HEK293 (cell line): ENCODE data around the gene RETREG2.

ENCODE experiments used
- PRDM1 ChIP-seq: fragments of 450-650 bp; formaldehyde crosslinking; IDR thresholded peaks from 2 replicates; pipeline ENCODE4; 2016; ENCODE audit warnings: missing biosample characterization, missing genetic modification characterization
- SALL2 ChIP-seq: fragments of 450-650 bp; formaldehyde crosslinking; IDR thresholded peaks from 2 replicates; pipeline ENCODE4 v1.5.0; 2017; ENCODE audit warnings: missing biosample characterization, mild to moderate bottlenecking, missing genetic modification characterization, borderline replicate concordance
- ZBTB1 ChIP-seq: fragments of 450-650 bp; formaldehyde crosslinking; IDR thresholded peaks from 2 replicates; pipeline ENCODE4 v1.5.1; 2016; ENCODE audit warnings: missing biosample characterization, missing genetic modification characterization
- ZBTB7A ChIP-seq: fragments of 450-650 bp; formaldehyde crosslinking; IDR thresholded peaks from 2 replicates; pipeline ENCODE4 v1.5.1; 2016; ENCODE audit warnings: low read depth, missing biosample characterization, missing genetic modification characterization
- ZBTB8A ChIP-seq: fragments of 450-650 bp; formaldehyde crosslinking; IDR thresholded peaks from 2 replicates; pipeline ENCODE4 v1.5.1; 2016; ENCODE audit warnings: missing biosample characterization, missing genetic modification characterization
- ZFP3 ChIP-seq: fragments of 450-650 bp; formaldehyde crosslinking; IDR thresholded peaks from 2 replicates; pipeline ENCODE4 v1.5.1; 2016; ENCODE audit warnings: low read depth, missing biosample characterization, missing genetic modification characterization
- ZNF501 ChIP-seq: fragments of 450-650 bp; formaldehyde crosslinking; IDR thresholded peaks from 2 replicates; pipeline ENCODE4 v1.5.1; 2016; ENCODE audit warnings: missing biosample characterization, missing genetic modification characterization
- ZNF548 ChIP-seq: fragments of 450-650 bp; formaldehyde crosslinking; IDR thresholded peaks from 2 replicates; pipeline ENCODE4 v1.5.1; 2016; ENCODE audit warnings: missing biosample characterization, missing genetic modification characterization
- ZNF621 ChIP-seq: fragments of 450-650 bp; formaldehyde crosslinking; IDR thresholded peaks from 2 replicates; pipeline ENCODE4 v1.5.1; 2017; ENCODE audit warnings: missing biosample characterization, missing genetic modification characterization
- ZNF776 ChIP-seq: fragments of 450-650 bp; formaldehyde crosslinking; IDR thresholded peaks from 2 replicates; pipeline ENCODE4 v1.5.0; 2017; ENCODE audit warnings: missing biosample characterization, missing genetic modification characterization, borderline replicate concordance
- TF ChIP-seq, protein P1 (sequence below): fragments of 450-650 bp; formaldehyde crosslinking; IDR thresholded peaks from 2 replicates; pipeline ENCODE4 v1.5.1; 2016; ENCODE audit warnings: missing biosample characterization, missing genetic modification characterization
- TF ChIP-seq, protein P2 (sequence below): fragments of 450-650 bp; formaldehyde crosslinking; IDR thresholded peaks from 2 replicates; pipeline ENCODE4 v1.5.1; 2016; ENCODE audit warnings: missing biosample characterization, missing genetic modification characterization
- TF ChIP-seq, protein P3 (sequence below): fragments of 450-650 bp; formaldehyde crosslinking; conservative IDR thresholded peaks from 2 replicates; pipeline ENCODE4 v1.5.1; 2016; ENCODE audit warnings: low read depth, missing biosample characterization, missing genetic modification characterization

DNA sequence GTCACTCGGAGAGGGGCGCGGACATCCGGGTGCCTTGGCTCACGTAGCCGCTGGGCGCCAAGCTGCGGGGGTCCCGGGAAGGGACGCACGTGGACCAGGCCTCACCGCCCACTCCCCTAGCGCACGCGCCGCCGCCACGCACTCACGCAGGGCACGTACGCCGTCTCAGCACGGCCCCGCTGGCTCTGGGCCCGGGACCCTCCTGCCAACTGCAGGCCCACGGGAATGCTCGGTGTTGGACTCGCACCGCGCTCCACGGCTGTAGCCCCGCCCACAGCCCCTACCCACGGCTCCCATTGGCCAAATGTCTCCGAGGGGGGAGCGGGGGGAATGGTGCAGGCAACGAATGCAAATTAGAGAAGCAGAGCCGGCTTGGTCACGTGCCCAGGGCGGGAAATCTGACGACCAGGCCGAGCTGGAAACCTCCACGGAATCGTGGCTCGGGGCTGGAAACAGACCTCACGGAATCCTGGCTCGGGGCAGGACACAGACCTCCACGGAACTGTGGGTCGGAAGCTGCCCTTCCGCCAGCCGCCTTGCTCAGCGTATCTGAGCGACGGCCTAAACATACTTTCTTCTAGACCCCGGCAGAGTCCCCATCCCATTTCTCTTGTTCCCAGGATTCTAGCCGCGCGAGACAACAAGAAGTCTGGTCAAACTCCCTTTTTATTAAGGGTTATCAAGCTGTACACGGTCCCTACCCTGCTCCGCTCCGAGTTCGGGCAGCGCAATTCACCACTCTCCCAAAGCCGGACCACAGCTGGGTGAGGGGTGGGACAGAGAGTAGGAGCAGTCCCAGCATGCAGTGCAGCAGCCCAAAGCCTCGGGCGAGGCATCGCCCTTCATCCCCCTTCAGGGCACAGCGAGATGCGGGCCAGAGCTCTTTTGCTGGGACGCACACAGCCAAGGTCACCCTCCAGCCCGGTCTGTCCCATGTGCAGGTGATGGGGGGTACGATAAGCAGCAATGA is 40.9 kb downstream of the RETREG2 start, which contains the start of gene ABCB6:
- TF ChIP-seq, protein P1, sequence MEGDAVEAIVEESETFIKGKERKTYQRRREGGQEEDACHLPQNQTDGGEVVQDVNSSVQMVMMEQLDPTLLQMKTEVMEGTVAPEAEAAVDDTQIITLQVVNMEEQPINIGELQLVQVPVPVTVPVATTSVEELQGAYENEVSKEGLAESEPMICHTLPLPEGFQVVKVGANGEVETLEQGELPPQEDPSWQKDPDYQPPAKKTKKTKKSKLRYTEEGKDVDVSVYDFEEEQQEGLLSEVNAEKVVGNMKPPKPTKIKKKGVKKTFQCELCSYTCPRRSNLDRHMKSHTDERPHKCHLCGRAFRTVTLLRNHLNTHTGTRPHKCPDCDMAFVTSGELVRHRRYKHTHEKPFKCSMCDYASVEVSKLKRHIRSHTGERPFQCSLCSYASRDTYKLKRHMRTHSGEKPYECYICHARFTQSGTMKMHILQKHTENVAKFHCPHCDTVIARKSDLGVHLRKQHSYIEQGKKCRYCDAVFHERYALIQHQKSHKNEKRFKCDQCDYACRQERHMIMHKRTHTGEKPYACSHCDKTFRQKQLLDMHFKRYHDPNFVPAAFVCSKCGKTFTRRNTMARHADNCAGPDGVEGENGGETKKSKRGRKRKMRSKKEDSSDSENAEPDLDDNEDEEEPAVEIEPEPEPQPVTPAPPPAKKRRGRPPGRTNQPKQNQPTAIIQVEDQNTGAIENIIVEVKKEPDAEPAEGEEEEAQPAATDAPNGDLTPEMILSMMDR (tag by site-specific recombination) = no peak
- TF ChIP-seq ZFP3 (tag by site-specific recombination) (no peak), ZBTB1 (tag by site-specific recombination) (no peak), ZBTB8A (tag by site-specific recombination) (peak; percentile 38), PRDM1 (tag by site-specific recombination) (no peak), SALL2 (tag by site-specific recombination) (no peak), ZNF621 (tag by site-specific recombination) (no peak), ZNF548 (no peak), ZNF776 (tag by site-specific recombination) (no peak), ZNF501 (tag by site-specific recombination) (peak; percentile 74; the same call in 1 of the 2 replicates), ZBTB7A (no peak)
- TF ChIP-seq, protein P2, sequence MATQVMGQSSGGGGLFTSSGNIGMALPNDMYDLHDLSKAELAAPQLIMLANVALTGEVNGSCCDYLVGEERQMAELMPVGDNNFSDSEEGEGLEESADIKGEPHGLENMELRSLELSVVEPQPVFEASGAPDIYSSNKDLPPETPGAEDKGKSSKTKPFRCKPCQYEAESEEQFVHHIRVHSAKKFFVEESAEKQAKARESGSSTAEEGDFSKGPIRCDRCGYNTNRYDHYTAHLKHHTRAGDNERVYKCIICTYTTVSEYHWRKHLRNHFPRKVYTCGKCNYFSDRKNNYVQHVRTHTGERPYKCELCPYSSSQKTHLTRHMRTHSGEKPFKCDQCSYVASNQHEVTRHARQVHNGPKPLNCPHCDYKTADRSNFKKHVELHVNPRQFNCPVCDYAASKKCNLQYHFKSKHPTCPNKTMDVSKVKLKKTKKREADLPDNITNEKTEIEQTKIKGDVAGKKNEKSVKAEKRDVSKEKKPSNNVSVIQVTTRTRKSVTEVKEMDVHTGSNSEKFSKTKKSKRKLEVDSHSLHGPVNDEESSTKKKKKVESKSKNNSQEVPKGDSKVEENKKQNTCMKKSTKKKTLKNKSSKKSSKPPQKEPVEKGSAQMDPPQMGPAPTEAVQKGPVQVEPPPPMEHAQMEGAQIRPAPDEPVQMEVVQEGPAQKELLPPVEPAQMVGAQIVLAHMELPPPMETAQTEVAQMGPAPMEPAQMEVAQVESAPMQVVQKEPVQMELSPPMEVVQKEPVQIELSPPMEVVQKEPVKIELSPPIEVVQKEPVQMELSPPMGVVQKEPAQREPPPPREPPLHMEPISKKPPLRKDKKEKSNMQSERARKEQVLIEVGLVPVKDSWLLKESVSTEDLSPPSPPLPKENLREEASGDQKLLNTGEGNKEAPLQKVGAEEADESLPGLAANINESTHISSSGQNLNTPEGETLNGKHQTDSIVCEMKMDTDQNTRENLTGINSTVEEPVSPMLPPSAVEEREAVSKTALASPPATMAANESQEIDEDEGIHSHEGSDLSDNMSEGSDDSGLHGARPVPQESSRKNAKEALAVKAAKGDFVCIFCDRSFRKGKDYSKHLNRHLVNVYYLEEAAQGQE = peak; percentile 10
- TF ChIP-seq, protein P3, sequence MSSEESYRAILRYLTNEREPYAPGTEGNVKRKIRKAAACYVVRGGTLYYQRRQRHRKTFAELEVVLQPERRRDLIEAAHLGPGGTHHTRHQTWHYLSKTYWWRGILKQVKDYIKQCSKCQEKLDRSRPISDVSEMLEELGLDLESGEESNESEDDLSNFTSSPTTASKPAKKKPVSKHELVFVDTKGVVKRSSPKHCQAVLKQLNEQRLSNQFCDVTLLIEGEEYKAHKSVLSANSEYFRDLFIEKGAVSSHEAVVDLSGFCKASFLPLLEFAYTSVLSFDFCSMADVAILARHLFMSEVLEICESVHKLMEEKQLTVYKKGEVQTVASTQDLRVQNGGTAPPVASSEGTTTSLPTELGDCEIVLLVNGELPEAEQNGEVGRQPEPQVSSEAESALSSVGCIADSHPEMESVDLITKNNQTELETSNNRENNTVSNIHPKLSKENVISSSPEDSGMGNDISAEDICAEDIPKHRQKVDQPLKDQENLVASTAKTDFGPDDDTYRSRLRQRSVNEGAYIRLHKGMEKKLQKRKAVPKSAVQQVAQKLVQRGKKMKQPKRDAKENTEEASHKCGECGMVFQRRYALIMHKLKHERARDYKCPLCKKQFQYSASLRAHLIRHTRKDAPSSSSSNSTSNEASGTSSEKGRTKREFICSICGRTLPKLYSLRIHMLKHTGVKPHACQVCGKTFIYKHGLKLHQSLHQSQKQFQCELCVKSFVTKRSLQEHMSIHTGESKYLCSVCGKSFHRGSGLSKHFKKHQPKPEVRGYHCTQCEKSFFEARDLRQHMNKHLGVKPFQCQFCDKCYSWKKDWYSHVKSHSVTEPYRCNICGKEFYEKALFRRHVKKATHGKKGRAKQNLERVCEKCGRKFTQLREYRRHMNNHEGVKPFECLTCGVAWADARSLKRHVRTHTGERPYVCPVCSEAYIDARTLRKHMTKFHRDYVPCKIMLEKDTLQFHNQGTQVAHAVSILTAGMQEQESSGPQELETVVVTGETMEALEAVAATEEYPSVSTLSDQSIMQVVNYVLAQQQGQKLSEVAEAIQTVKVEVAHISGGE (tag by site-specific recombination) = no peak
